GM12891 (cell line): ENCODE results near the gene LYPD5.

Experiments used
- DNase-seq: peaks from one replicate; pipeline ENCODE4 v3.0.0; 2011; ENCODE audit warnings: low spot score; ENCODE audit not compliant: insufficient read length
- FAIRE-seq: peaks from 2 replicates; lab custom pipeline; 2011; peaks lifted over from hg19 to GRCh38; lab: Jason Lieb, UNC
- PAX5 ChIP-seq: IDR thresholded peaks from 2 replicates; pipeline ENCODE4 v1.6.1; 2011; ENCODE audit warnings: low read length, moderate library complexity, mild to moderate bottlenecking; ENCODE audit not compliant: insufficient read depth, severe bottlenecking
- POLR2A ChIP-seq: IDR thresholded peaks from 2 replicates; pipeline ENCODE4 v1.6.1; 2011; ENCODE audit warnings: low read depth, low read length, control low read depth
- POLR2AphosphoS5 ChIP-seq: IDR thresholded peaks from 2 replicates; pipeline ENCODE4 v1.6.1; 2011; ENCODE audit warnings: low read depth, low read length, control low read depth
- POU2F2 ChIP-seq: IDR thresholded peaks from 2 replicates; pipeline ENCODE4 v1.6.1; 2011; ENCODE audit warnings: low read depth, mild to moderate bottlenecking, control low read depth, low read length, moderate library complexity
- SPI1 ChIP-seq: IDR thresholded peaks from 2 replicates; pipeline ENCODE4 v1.6.1; 2011; ENCODE audit warnings: low read depth, low read length, control low read depth
- TAF1 ChIP-seq: IDR thresholded peaks from 2 replicates; pipeline ENCODE4 v1.6.1; 2011; ENCODE audit warnings: low read depth, low read length, control low read depth

LYPD5 gene

GRCh38 chr19:43754253-43754502 lies 48.1 kb downstream of the LYPD5 start:
- FAIRE-seq (no peak), DNase-seq (no peak)

GRCh38 chr19:43752287-43752875 lies 49.9 kb downstream of the LYPD5 start:
- no peak for DNase-seq
- FAIRE-seq, result peak; percentile 57
- TF ChIP-seq PAX5, result no peak

More at GRCh38 chr19:43754253-43754502, 48.1 kb downstream of the LYPD5 start:
- TF ChIP-seq TAF1 (no peak; the same call in 1 of the 2 replicates), SPI1 (no peak), PAX5 (no peak), POLR2A (no peak; the same call in 1 of the 2 replicates), POLR2AphosphoS5 (no peak), POU2F2 (no peak)

GRCh38 chr19:43751466-43752220 lies 50.6 kb downstream of the LYPD5 start:
- no peak for DNase-seq
- no peak for FAIRE-seq
- TF ChIP-seq POLR2A, result no peak
- TF ChIP-seq POLR2AphosphoS5, result no peak
- TF ChIP-seq PAX5, result no peak
- TF ChIP-seq TAF1, result no peak
- no peak for TF ChIP-seq POU2F2
- TF ChIP-seq SPI1, result no peak

- DNase-seq, result no peak
- TF ChIP-seq POU2F2, result no peak
- no peak for TF ChIP-seq PAX5
- TF ChIP-seq SPI1, result no peak
- no peak for TF ChIP-seq POLR2AphosphoS5
- no peak for TF ChIP-seq TAF1
- no peak for TF ChIP-seq POLR2A
- FAIRE-seq, result no peak
These were observed 52.3 kb downstream of the LYPD5 start for GRCh38 chr19:43749898-43750297.

GRCh38 chr19:43749152-43749551 lies 53.1 kb downstream of the LYPD5 start:
- no peak for TF ChIP-seq PAX5
- TF ChIP-seq POLR2A, result no peak
- TF ChIP-seq POLR2AphosphoS5, result no peak
- no peak for TF ChIP-seq POU2F2
- TF ChIP-seq TAF1, result no peak
- no peak for TF ChIP-seq SPI1
- no peak for FAIRE-seq
- no peak for DNase-seq

- no peak for FAIRE-seq
- no peak for TF ChIP-seq TAF1
- TF ChIP-seq PAX5, result no peak
- TF ChIP-seq POLR2AphosphoS5, result no peak
- peak; percentile 44; the same call in 1 of the 2 replicates for TF ChIP-seq SPI1
- TF ChIP-seq POLR2A, result no peak
- no peak for DNase-seq
These were observed 53.6 kb downstream of the LYPD5 start for GRCh38 chr19:43748685-43749084.

- TF ChIP-seq POLR2AphosphoS5, result no peak
- peak; percentile 35 for FAIRE-seq
- DNase-seq, result no peak
These were observed 54.0 kb downstream of the LYPD5 start for GRCh38 chr19:43748205-43748594.

- TF ChIP-seq POLR2A (no peak), SPI1 (no peak), POLR2AphosphoS5 (no peak), TAF1 (no peak), PAX5 (no peak), POU2F2 (no peak)
- FAIRE-seq (peak; percentile 20), DNase-seq (no peak)
These were observed 54.6 kb downstream of the LYPD5 start for GRCh38 chr19:43747557-43748204.
